ENCODE results near the gene TMOD2. TPM values are rescaled to one million over a fixed set of nuclear protein-coding genes. Genes with fewer than 3 reads are reported as not detected.

The TMOD2 gene
- total RNA-seq, 1 experiment from 2014 or later = 0.52 TPM

- DNase-seq = no peak
- BruUV-seq (replicated peaks) = no TSS peak
- Histone ChIP-seq H3K4me1 (no peaks in the 10 kb centered on the region), H3K27me3 (replicated peaks; ENCODE audit: control insufficient read depth, insufficient read depth, low read length) (no peaks in the 10 kb centered on the region; the same call in 1 of the 2 replicates), H3K4me3 (ENCODE audit: low read depth, low read length) (no peak overlapping the region), H3K9me3 (no peaks in the 10 kb centered on the region), H3K36me3 (ENCODE audit: control insufficient read depth, insufficient read depth, low read length) (no peaks in the 10 kb centered on the region)
- CTCF ChIA-PET = no interaction called here
- Mint-ChIP-seq H3K9me3 (ENCODE audit: unreplicated experiment) (no peaks in the 10 kb centered on the region), H3K27me3 (ENCODE audit: insufficient read depth, unreplicated experiment) (peaks cover 32% of the 10 kb centered on the region), H3K36me3 (ENCODE audit: insufficient read depth, unreplicated experiment) (no peaks in the 10 kb centered on the region), H3K4me3 (ENCODE audit: unreplicated experiment) (peak overlapping the region; percentile 74), H3K4me1 (ENCODE audit: low read depth, unreplicated experiment) (peaks cover 7% of the 10 kb centered on the region), H3K27ac (ENCODE audit: unreplicated experiment) (no peak overlapping the region)
- intact Hi-C loops (cut with micrococcal nuclease; ENCODE audit: unreplicated experiment) = no loop called here
- TF ChIP-seq CTCF (IDR thresholded peaks at IDR 0.05; ENCODE audit: insufficient read depth in 1 of 2, low read depth in 1 of 2, low read length in 1 of 2, severe bottlenecking in 1 of 2, unreplicated experiment in 1 of 2) = no peak
- POLR2A ChIA-PET = no interaction called here
These were observed 1.5 kb downstream of the TMOD2 start for GRCh38 chr15:51752888-51753287.

GRCh38 chr15:51754267-51754666 is 2.9 kb downstream of the TMOD2 start:
- intact Hi-C loops (cut with micrococcal nuclease; ENCODE audit: unreplicated experiment) = no loop called here
- POLR2A ChIA-PET = no interaction called here
- no peaks in the 10 kb centered on the region for H3K4me1 ChIP-seq
- no peak overlapping the region for H3K4me3 ChIP-seq (ENCODE audit: low read depth, low read length)
- H3K9me3 Mint-ChIP-seq (ENCODE audit: unreplicated experiment) = no peaks in the 10 kb centered on the region
- H3K4me1 Mint-ChIP-seq (ENCODE audit: low read depth, unreplicated experiment) = peaks cover 7% of the 10 kb centered on the region
- H3K27me3 ChIP-seq (replicated peaks; ENCODE audit: control insufficient read depth, insufficient read depth, low read length) = no peaks in the 10 kb centered on the region; the same call in 1 of the 2 replicates
- CTCF ChIA-PET = no interaction called here
- H3K36me3 Mint-ChIP-seq (ENCODE audit: insufficient read depth, unreplicated experiment) = no peaks in the 10 kb centered on the region
- peaks cover 42% of the 10 kb centered on the region for H3K27me3 Mint-ChIP-seq (ENCODE audit: insufficient read depth, unreplicated experiment)
- no peaks in the 10 kb centered on the region for H3K36me3 ChIP-seq (ENCODE audit: control insufficient read depth, insufficient read depth, low read length)
- no peak for DNase-seq
- H3K4me3 Mint-ChIP-seq (ENCODE audit: unreplicated experiment) = no peak overlapping the region
- no peak overlapping the region for H3K27ac Mint-ChIP-seq (ENCODE audit: unreplicated experiment)
- no TSS peak for BruUV-seq (replicated peaks)
- TF ChIP-seq CTCF (IDR thresholded peaks at IDR 0.05; ENCODE audit: insufficient read depth in 1 of 2, low read depth in 1 of 2, low read length in 1 of 2, severe bottlenecking in 1 of 2, unreplicated experiment in 1 of 2) = no peak
- no peaks in the 10 kb centered on the region for H3K9me3 ChIP-seq

- no peaks in the 10 kb centered on the region for H3K9me3 ChIP-seq
- Mint-ChIP-seq H3K36me3 (ENCODE audit: insufficient read depth, unreplicated experiment) (no peaks in the 10 kb centered on the region), H3K4me3 (ENCODE audit: unreplicated experiment) (no peak overlapping the region), H3K4me1 (ENCODE audit: low read depth, unreplicated experiment) (peaks cover 7% of the 10 kb centered on the region), H3K27ac (ENCODE audit: unreplicated experiment) (no peak overlapping the region), H3K9me3 (ENCODE audit: unreplicated experiment) (no peaks in the 10 kb centered on the region), H3K27me3 (ENCODE audit: insufficient read depth, unreplicated experiment) (peaks cover 42% of the 10 kb centered on the region)
- no peak for DNase-seq
- TF ChIP-seq CTCF (IDR thresholded peaks at IDR 0.05; ENCODE audit: insufficient read depth in 1 of 2, low read depth in 1 of 2, low read length in 1 of 2, severe bottlenecking in 1 of 2, unreplicated experiment in 1 of 2) = no peak
- BruUV-seq (replicated peaks) = no TSS peak
- intact Hi-C loops (cut with micrococcal nuclease; ENCODE audit: unreplicated experiment) = no loop called here
- no peaks in the 10 kb centered on the region for H3K36me3 ChIP-seq (ENCODE audit: control insufficient read depth, insufficient read depth, low read length)
- H3K27me3 ChIP-seq (replicated peaks; ENCODE audit: control insufficient read depth, insufficient read depth, low read length) = no peaks in the 10 kb centered on the region; the same call in 1 of the 2 replicates
- no peaks in the 10 kb centered on the region for H3K4me1 ChIP-seq
- no peak overlapping the region for H3K4me3 ChIP-seq (ENCODE audit: low read depth, low read length)
- CTCF ChIA-PET = no interaction called here
- POLR2A ChIA-PET = no interaction called here
These were observed 4.4 kb downstream of the TMOD2 start for GRCh38 chr15:51755790-51756189.
